Measurements from ENCODE around the gene TTC7B. TPM values are rescaled to one million over a fixed set of nuclear protein-coding genes. Genes with fewer than 3 reads are reported as not detected.
A peak's percentile ranks its signal among the peaks of the same experiment; 100 is the strongest.

TTC7B gene
- total and polyA plus RNA-seq, 2 of the 8 experiments (the other 6 are each of a cell fraction or from before 2014, with no cell fraction given): 23.7 to 34.0 TPM

DNA sequence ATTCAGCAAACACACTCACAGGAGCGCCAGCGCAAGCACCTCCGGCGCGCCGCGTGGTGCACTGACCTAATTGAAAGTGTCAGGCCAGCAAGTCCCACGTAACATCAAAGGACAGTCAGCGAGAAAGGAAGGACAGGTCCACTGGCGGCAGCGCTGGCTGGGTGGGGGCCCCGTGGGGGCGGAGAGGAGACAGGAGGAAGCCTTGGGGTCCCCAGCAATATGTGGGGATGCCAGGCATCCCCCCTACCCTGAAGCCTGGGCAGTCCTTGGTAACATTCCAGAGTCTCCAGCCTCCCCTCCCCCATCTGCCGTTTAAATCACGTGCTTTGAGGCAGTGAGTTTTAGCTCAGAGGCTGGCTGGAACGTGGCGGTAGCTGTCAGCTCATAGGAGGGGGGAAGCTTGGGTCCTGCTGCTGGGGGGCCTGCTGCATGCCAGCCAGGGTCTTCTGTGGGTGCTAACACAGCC, 260.2 kb downstream of the TTC7B start (continued):
- TF ChIP-seq JUND (IDR thresholded peaks at IDR 0.05; ENCODE audit: low read length) (no peak), RNF2 (IDR thresholded peaks at IDR 0.05; ENCODE audit: borderline replicate concordance, low read depth, low read length, missing control alignments, poor library complexity, severe bottlenecking) (no peak), JUN (IDR thresholded peaks at IDR 0.05; ENCODE audit: low read depth, low read length) (no peak), ASH2L (IDR thresholded peaks at IDR 0.05; ENCODE audit: low read length) (peak; percentile 77), PHF8 (conservative IDR thresholded peaks at IDR 0.05; ENCODE audit: low read depth, low read length) (no peak), SIN3A (conservative IDR thresholded peaks at IDR 0.05 in 1 of 2, IDR thresholded peaks at IDR 0.05 in 1 of 2; ENCODE audit: low read depth in 1 of 2, low read length in 2 of 2) (peak; percentile 12 to 67; a peak in 1 of 4 replicates), NANOG (IDR thresholded peaks at IDR 0.05; ENCODE audit: insufficient read depth, low read depth, low read length, poor library complexity, severe bottlenecking) (no peak), KDM5A (IDR thresholded peaks at IDR 0.05; ENCODE audit: low read length) (no peak), CHD1 (IDR thresholded peaks at IDR 0.05; ENCODE audit: low read depth, low read length) (no peak), POU5F1 (IDR thresholded peaks at IDR 0.05; ENCODE audit: low read depth, low read length) (no peak), CTBP2 (IDR thresholded peaks at IDR 0.05; ENCODE audit: borderline replicate concordance, insufficient read depth, insufficient read length, low read length) (no peak), MAFK (IDR thresholded peaks at IDR 0.05; ENCODE audit: low read depth, low read length) (no peak), KDM1A (IDR thresholded peaks at IDR 0.05; ENCODE audit: borderline replicate concordance, low read length) (no peak), CTCF (IDR thresholded peaks at IDR 0.05; ENCODE audit: control extremely low read depth in 1 of 3, insufficient read depth in 1 of 3, low read depth in 1 of 3, low read length in 3 of 3) (no peak), TBP (IDR thresholded peaks at IDR 0.05; ENCODE audit: low read depth, low read length) (no peak), ATF2 (IDR thresholded peaks at IDR 0.05; ENCODE audit: low read length) (no peak), SP2 (IDR thresholded peaks at IDR 0.05; ENCODE audit: low read length) (no peak), HDAC2 (IDR thresholded peaks at IDR 0.05; ENCODE audit: borderline replicate concordance in 1 of 2, low read depth in 2 of 2, low read length in 2 of 2) (peak in 1 of 2 experiments; percentile 25; a peak in 1 of 4 replicates), CBX5 (IDR thresholded peaks at IDR 0.05; ENCODE audit: low read depth, low read length) (no peak), SRF (IDR thresholded peaks at IDR 0.05; ENCODE audit: low read depth, low read length) (no peak)
